ENCODE results near the gene PAX8. TPM values are rescaled to one million over a fixed set of nuclear protein-coding genes. Genes with fewer than 3 reads are reported as not detected.
"Not testable (repeated sequence)": the region's sequence is repeated elsewhere in the genome, so short reads cannot be mapped to it uniquely, and the experiment has no call there.

PAX8 gene
- total RNA-seq, 1 donor = 2.9 TPM

DNA sequence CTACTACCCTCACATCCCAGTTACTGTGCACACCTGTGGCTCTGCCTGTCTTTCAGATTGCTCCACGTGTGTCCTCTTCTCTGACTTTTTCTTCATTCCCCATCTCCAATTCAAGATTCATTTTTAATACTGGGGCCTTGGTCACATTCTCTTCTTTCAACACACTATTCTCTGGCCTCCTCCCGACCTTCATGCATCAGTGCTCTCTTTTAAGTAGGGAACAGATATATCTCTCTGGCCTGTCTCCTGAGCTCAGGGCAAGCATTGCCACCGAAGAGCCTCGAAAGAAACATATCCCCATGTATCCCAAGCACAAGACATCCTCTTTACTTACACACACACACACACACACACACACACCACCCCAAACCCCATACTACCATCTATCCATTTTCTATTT is 21.6 kb upstream of the PAX8 start:
- Histone ChIP-seq H4K20me1 (ENCODE audit: insufficient read depth, low read length) (no peaks in the 10 kb centered on the region), H2AFZ (ENCODE audit: low read length) (no peak overlapping the region), H3K4me2 (ENCODE audit: insufficient read depth, low read length) (no peak overlapping the region), H3K27me3 (ENCODE audit: insufficient read depth, low read length) (peaks cover 5% of the 10 kb centered on the region), H3K27ac (ENCODE audit: low read depth, low read length) (no peak overlapping the region), H3K4me3 (ENCODE audit: insufficient read depth, low read length) (no peak overlapping the region), H3K79me2 (ENCODE audit: insufficient read depth, low read length) (no peaks in the 10 kb centered on the region), H3K9me3 (ENCODE audit: low read depth, low read length) (no peaks in the 10 kb centered on the region), H3K4me1 (ENCODE audit: insufficient read depth, low read length) (no peaks in the 10 kb centered on the region), H3K36me3 (ENCODE audit: insufficient read depth, low read length) (no peaks in the 10 kb centered on the region)
- DNase-seq (ENCODE audit: insufficient read length, low spot score, missing footprints) = no peak
- TF ChIP-seq, protein P1, sequence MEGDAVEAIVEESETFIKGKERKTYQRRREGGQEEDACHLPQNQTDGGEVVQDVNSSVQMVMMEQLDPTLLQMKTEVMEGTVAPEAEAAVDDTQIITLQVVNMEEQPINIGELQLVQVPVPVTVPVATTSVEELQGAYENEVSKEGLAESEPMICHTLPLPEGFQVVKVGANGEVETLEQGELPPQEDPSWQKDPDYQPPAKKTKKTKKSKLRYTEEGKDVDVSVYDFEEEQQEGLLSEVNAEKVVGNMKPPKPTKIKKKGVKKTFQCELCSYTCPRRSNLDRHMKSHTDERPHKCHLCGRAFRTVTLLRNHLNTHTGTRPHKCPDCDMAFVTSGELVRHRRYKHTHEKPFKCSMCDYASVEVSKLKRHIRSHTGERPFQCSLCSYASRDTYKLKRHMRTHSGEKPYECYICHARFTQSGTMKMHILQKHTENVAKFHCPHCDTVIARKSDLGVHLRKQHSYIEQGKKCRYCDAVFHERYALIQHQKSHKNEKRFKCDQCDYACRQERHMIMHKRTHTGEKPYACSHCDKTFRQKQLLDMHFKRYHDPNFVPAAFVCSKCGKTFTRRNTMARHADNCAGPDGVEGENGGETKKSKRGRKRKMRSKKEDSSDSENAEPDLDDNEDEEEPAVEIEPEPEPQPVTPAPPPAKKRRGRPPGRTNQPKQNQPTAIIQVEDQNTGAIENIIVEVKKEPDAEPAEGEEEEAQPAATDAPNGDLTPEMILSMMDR (IDR thresholded peaks at IDR 0.05; ENCODE audit: extremely low read depth, low read depth, low read length) = no peak

DNA sequence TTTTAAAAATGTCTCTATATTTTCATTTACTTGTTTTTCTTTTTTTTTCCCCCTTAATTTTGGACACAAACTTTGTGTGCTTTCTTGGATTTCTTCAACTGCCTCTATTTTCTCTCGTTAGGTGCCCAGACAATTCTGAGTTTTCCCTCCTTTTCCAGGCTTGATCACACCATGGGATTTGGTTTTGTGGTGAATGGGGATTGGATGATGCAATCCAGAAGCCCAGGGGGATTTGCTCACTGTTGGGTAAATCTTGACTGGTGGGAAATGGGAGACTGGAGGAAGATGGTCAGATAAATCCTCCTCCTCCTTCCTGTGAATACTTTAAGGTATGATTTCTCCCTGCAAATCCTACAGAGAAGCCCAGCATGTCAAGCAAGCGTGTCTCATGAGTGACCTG is 19.5 kb upstream of the PAX8 start:
- DNase-seq (ENCODE audit: insufficient read length, low spot score, missing footprints) = no peak
- H2AFZ ChIP-seq (ENCODE audit: low read length) = no peak overlapping the region

DNA sequence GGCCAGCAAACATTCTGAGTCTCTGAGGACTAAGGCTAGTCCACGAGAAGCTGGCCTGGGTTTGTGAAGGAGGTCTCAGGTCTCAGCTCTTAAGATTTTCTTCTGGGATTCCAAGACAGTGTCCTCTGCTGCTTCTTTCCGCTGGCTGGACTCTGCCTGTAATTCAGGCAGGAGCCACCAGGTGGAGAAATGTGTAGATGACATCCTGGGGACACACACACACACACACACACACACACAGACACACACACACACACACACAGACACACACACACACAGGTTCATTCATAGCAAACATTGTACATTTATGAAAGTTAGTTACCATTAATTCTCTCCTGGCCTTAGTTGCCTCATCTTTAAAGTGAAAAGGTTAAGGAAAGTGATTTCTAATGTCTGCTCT is 18.9 kb upstream of the PAX8 start:
- not testable (repeated sequence) for DNase-seq (ENCODE audit: insufficient read length, low spot score, missing footprints); H3K36me3 ChIP-seq (ENCODE audit: insufficient read depth, low read length); H3K79me2 ChIP-seq (ENCODE audit: insufficient read depth, low read length); H3K27ac ChIP-seq (ENCODE audit: low read depth, low read length); H3K4me3 ChIP-seq (ENCODE audit: insufficient read depth, low read length); H4K20me1 ChIP-seq (ENCODE audit: insufficient read depth, low read length); H2AFZ ChIP-seq (ENCODE audit: low read length); H3K4me2 ChIP-seq (ENCODE audit: insufficient read depth, low read length); H3K9me3 ChIP-seq (ENCODE audit: low read depth, low read length); H3K4me1 ChIP-seq (ENCODE audit: insufficient read depth, low read length)
- peaks cover 23% of the 10 kb centered on the region for H3K27me3 ChIP-seq (ENCODE audit: insufficient read depth, low read length)
- TF ChIP-seq, protein P1 (IDR thresholded peaks at IDR 0.05; ENCODE audit: extremely low read depth, low read depth, low read length) = peak; percentile 29

More for the DNA sequence above, 19.5 kb upstream of the PAX8 start:
- TF ChIP-seq, protein P1 (IDR thresholded peaks at IDR 0.05; ENCODE audit: extremely low read depth, low read depth, low read length) = no peak
- H4K20me1 ChIP-seq (ENCODE audit: insufficient read depth, low read length) = no peaks in the 10 kb centered on the region
- no peaks in the 10 kb centered on the region for H3K36me3 ChIP-seq (ENCODE audit: insufficient read depth, low read length)
- H3K27ac ChIP-seq (ENCODE audit: low read depth, low read length) = no peak overlapping the region
- H3K27me3 ChIP-seq (ENCODE audit: insufficient read depth, low read length) = peaks cover 18% of the 10 kb centered on the region
- H3K4me2 ChIP-seq (ENCODE audit: insufficient read depth, low read length) = no peak overlapping the region
- no peaks in the 10 kb centered on the region for H3K79me2 ChIP-seq (ENCODE audit: insufficient read depth, low read length)
- H3K4me3 ChIP-seq (ENCODE audit: insufficient read depth, low read length) = no peak overlapping the region
- no peaks in the 10 kb centered on the region for H3K4me1 ChIP-seq (ENCODE audit: insufficient read depth, low read length)
- H3K9me3 ChIP-seq (ENCODE audit: low read depth, low read length) = no peaks in the 10 kb centered on the region

DNA sequence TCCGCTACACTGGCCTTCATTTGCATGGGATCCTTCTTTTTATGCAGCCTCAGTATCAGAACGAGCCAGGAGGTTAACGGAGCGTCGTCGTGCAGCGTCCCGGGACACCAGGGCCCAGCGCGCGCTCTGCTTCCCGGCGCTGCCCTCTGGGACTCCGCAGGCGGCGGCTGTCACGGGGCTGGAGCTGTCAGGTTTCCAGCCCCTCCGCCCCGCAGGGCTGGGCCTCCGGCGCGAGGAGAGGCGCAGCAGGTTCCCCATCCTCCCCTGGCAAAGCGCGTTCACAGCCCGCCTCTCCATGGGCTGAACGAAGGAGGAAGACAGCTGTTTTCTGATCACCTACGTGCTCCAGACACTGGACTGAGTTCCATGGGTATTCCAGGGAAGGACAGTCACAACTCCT is 12.5 kb upstream of the PAX8 start:
- Histone ChIP-seq H4K20me1 (ENCODE audit: insufficient read depth, low read length) (no peaks in the 10 kb centered on the region), H3K4me1 (ENCODE audit: insufficient read depth, low read length) (no peaks in the 10 kb centered on the region), H3K4me2 (ENCODE audit: insufficient read depth, low read length) (no peak overlapping the region), H3K27ac (ENCODE audit: low read depth, low read length) (no peak overlapping the region), H3K4me3 (ENCODE audit: insufficient read depth, low read length) (no peak overlapping the region), H3K79me2 (ENCODE audit: insufficient read depth, low read length) (no peaks in the 10 kb centered on the region), H3K9me3 (ENCODE audit: low read depth, low read length) (no peaks in the 10 kb centered on the region), H3K27me3 (ENCODE audit: insufficient read depth, low read length) (peaks cover 44% of the 10 kb centered on the region), H3K36me3 (ENCODE audit: insufficient read depth, low read length) (no peaks in the 10 kb centered on the region), H2AFZ (ENCODE audit: low read length) (no peak overlapping the region)
- no peak for DNase-seq (ENCODE audit: insufficient read length, low spot score, missing footprints)
- TF ChIP-seq, protein P1 (IDR thresholded peaks at IDR 0.05; ENCODE audit: extremely low read depth, low read depth, low read length) = no peak

DNA sequence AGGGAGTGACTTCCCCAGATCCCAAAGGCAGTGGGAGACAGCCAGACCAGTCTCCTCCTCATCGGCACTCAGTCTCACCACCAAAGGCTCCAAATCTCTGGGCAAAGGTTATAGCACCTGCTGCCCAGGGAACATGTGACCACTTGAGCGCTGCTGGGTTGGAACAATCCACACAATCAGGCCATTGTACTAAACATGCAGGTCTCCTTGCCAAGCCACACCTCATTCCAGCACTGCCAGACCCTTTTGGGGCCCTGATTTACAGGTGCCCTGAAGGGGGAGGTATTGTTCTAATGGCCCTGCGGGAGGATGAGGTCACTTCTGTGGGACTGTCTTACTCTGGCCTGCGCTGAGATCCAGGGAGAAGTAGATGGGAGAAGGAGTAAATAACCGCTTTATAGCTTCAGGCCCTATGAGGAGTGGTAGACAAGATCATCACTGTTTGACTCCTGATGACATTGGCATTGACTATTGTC is 10.0 kb upstream of the PAX8 start:
- not testable (repeated sequence) for H3K27ac ChIP-seq (ENCODE audit: low read depth, low read length); H3K79me2 ChIP-seq (ENCODE audit: insufficient read depth, low read length); H3K9me3 ChIP-seq (ENCODE audit: low read depth, low read length); H2AFZ ChIP-seq (ENCODE audit: low read length); H3K4me3 ChIP-seq (ENCODE audit: insufficient read depth, low read length); DNase-seq (ENCODE audit: insufficient read length, low spot score, missing footprints); H4K20me1 ChIP-seq (ENCODE audit: insufficient read depth, low read length); H3K36me3 ChIP-seq (ENCODE audit: insufficient read depth, low read length); H3K4me2 ChIP-seq (ENCODE audit: insufficient read depth, low read length)
- H3K4me1 ChIP-seq (ENCODE audit: insufficient read depth, low read length) = peaks cover 21% of the 10 kb centered on the region
- H3K27me3 ChIP-seq (ENCODE audit: insufficient read depth, low read length) = peaks cover 32% of the 10 kb centered on the region

DNA sequence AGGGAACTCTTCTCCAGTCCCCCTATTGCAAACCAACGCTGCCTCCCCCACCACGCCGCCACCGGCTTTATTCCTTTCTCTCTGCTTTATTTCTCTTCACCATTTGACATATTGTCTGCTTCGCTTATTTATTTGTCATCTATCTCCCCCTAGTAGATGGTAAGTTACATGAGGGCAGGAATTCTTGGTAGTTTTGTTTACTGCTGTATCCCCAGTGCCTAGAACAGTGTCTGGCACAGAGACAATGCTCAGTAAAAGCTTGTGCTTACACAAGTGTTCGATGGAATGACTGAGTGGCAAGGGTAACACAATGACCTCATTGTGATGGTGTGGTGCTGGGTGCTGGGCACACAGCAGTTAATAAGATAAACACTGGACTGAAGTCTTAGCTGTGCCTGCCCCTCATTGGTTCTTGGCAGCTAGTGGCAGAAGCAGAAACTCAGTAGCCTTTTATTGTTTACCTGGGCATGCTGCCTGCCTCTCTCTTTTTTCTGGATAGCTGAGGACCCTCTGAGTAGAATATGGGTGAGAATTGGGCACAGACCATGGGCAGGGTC is 9.5 kb upstream of the PAX8 start:
- DNase-seq (ENCODE audit: insufficient read length, low spot score, missing footprints); H2AFZ ChIP-seq (ENCODE audit: low read length); H4K20me1 ChIP-seq (ENCODE audit: insufficient read depth, low read length); H3K4me2 ChIP-seq (ENCODE audit: insufficient read depth, low read length); H3K4me3 ChIP-seq (ENCODE audit: insufficient read depth, low read length); H3K36me3 ChIP-seq (ENCODE audit: insufficient read depth, low read length); H3K9me3 ChIP-seq (ENCODE audit: low read depth, low read length); H3K79me2 ChIP-seq (ENCODE audit: insufficient read depth, low read length); H3K27ac ChIP-seq (ENCODE audit: low read depth, low read length): not testable (repeated sequence)
- Histone ChIP-seq H3K27me3 (ENCODE audit: insufficient read depth, low read length) (peaks cover 27% of the 10 kb centered on the region), H3K4me1 (ENCODE audit: insufficient read depth, low read length) (peaks cover 27% of the 10 kb centered on the region)

All from osteoblast (primary cell).